H1 (cell line): Measurements from ENCODE around the gene SPINK1. TPM values are rescaled to one million over a fixed set of nuclear protein-coding genes. Genes with fewer than 3 reads are reported as not detected.

Experiments used
- CTCF ChIA-PET: fragments of 300-600 bp; sonication (Branson Sonifier 250); formaldehyde crosslinking; loops from one replicate; lab custom pipeline; 2021; ENCODE audit not compliant: partially characterized antibody; lab: Charles Lee
- POLR2A ChIA-PET: fragments of 300-600 bp; sonication (Branson Sonifier 250); formaldehyde crosslinking; loops from one replicate; lab custom pipeline; 2021; ENCODE audit warnings: inconsistent platforms; ENCODE audit not compliant: partially characterized antibody; lab: Charles Lee
- DNase-seq, 2 experiments: peaks; one replicate each; pipeline versions ENCODE4 v3.0.0 to v3.0.0-alpha.2; 2010 to 2022; ENCODE audit warnings: low spot score in 2 of 2, low read depth in 1 of 2, mixed read lengths in 1 of 2
- FAIRE-seq: peaks from 2 replicates; lab custom pipeline; 2011; peaks lifted over from hg19 to GRCh38; lab: Jason Lieb, UNC
- H2AFZ ChIP-seq: 2 replicates; pipeline ENCODE4 v1.8.1; 2012; ENCODE audit warnings: low read length, inconsistent platforms
- H2AK5ac ChIP-seq: 2 replicates; pipeline ENCODE4 v1.6.1; 2013; ENCODE audit warnings: low read depth, low read length
- H2BK120ac ChIP-seq: replicated peaks from 2 replicates; pipeline ENCODE3; 2013; ENCODE audit warnings: low read depth, low read length, inconsistent platforms
- H2BK12ac ChIP-seq: 2 replicates; pipeline ENCODE4 v1.6.1; 2013; ENCODE audit warnings: low read depth, low read length
- H2BK15ac ChIP-seq: 2 replicates; pipeline ENCODE4 v1.6.1; 2013; ENCODE audit warnings: low read length
- H2BK20ac ChIP-seq: 2 replicates; pipeline ENCODE4 v1.6.1; 2013; ENCODE audit warnings: low read length
- H2BK5ac ChIP-seq: 2 replicates; pipeline ENCODE4 v1.6.1; 2013; ENCODE audit warnings: low read depth, low read length
- H3K14ac ChIP-seq: 2 replicates; pipeline ENCODE4 v1.6.1; 2013; ENCODE audit warnings: inconsistent platforms; ENCODE audit not compliant: insufficient read length
- H3K18ac ChIP-seq: 2 replicates; pipeline ENCODE4 v1.6.1; 2013; ENCODE audit warnings: low read length; ENCODE audit errors: extremely low read depth
- H3K23ac ChIP-seq: 2 replicates; pipeline ENCODE4 v1.6.1; 2013; ENCODE audit warnings: inconsistent platforms; ENCODE audit not compliant: insufficient read length
- H3K23me2 ChIP-seq: 2 replicates; pipeline ENCODE4 v1.6.1; 2013; ENCODE audit warnings: low read depth, low read length
- H3K27ac ChIP-seq: 2 replicates; pipeline ENCODE4 v1.6.1; 2011; ENCODE audit warnings: low read depth, low read length, inconsistent platforms
- H3K27me3 ChIP-seq, 4 experiments: replicated peaks in 1 of 4; 1 replicate in 1 of 4; 2 replicates in 3 of 4; pipeline versions ENCODE4 v1.6.1 to v1.8.1; 2011 to 2013; ENCODE audit warnings: low read length in 3 of 4, mild to moderate bottlenecking in 3 of 4, inconsistent platforms in 2 of 4, mixed read lengths in 2 of 4, moderate library complexity in 1 of 4; ENCODE audit not compliant: control insufficient read depth in 3 of 4, insufficient read depth in 3 of 4; ENCODE audit errors: extremely low read depth in 1 of 4
- H3K36me3 ChIP-seq, 4 experiments: 2 replicates each; pipeline versions ENCODE4 v1.6.1 to v1.8.1; 2011 to 2013; ENCODE audit warnings: mild to moderate bottlenecking in 4 of 4, low read length in 3 of 4, moderate library complexity in 2 of 4, control low read depth in 1 of 4, inconsistent platforms in 1 of 4; ENCODE audit not compliant: insufficient read depth in 4 of 4, control insufficient read depth in 2 of 4
- H3K4ac ChIP-seq: replicated peaks from 2 replicates; pipeline ENCODE3; 2013; ENCODE audit warnings: low read length, low read depth, mixed read lengths, inconsistent platforms; ENCODE audit not compliant: insufficient read length
- H3K4me1 ChIP-seq, 4 experiments: replicated peaks in 1 of 4; 1 replicate in 1 of 4; 2 replicates in 3 of 4; pipeline versions ENCODE4 v1.6.1 to v1.8.1; 2011 to 2013; ENCODE audit warnings: low read length in 3 of 4, inconsistent platforms in 2 of 4, mixed read lengths in 1 of 4; ENCODE audit not compliant: insufficient read depth in 4 of 4, control insufficient read depth in 3 of 4
- H3K4me2 ChIP-seq, 2 experiments: 2 replicates each; pipeline versions ENCODE4 v1.6.1 to v1.8.1; 2011 to 2013; ENCODE audit warnings: low read depth in 2 of 2, low read length in 2 of 2, control low read depth in 1 of 2, inconsistent platforms in 1 of 2, mild to moderate bottlenecking in 1 of 2; ENCODE audit not compliant: insufficient read depth in 1 of 2
- H3K4me3 ChIP-seq, 4 experiments: fragments of 200-600, 300-600 bp in 1 of 4; sonication (generic), shearing (Covaris generic), sonication (Bioruptor Twin) in 1 of 4; 2 replicates each; pipeline versions ENCODE4 v1.5.1 to v1.8.1; 2011 to 2016; ENCODE audit warnings: low read length in 4 of 4, low read depth in 3 of 4, control low read depth in 2 of 4, inconsistent platforms in 2 of 4, mild to moderate bottlenecking in 2 of 4, mixed read lengths in 1 of 4, moderate library complexity in 1 of 4; ENCODE audit not compliant: insufficient read depth in 2 of 4; ENCODE audit errors: extremely low read depth in 1 of 4
- H3K56ac ChIP-seq: replicated peaks from 2 replicates; pipeline ENCODE3; 2013; ENCODE audit warnings: low read depth, mild to moderate bottlenecking, mixed read lengths, low read length, inconsistent platforms; ENCODE audit not compliant: insufficient read length
- H3K79me1 ChIP-seq: 2 replicates; pipeline ENCODE4 v1.6.1; 2013; ENCODE audit warnings: low read depth, low read length, control low read depth
- H3K79me2 ChIP-seq, 2 experiments: 2 replicates each; pipeline versions ENCODE4 v1.6.1 to v1.8.1; 2012 to 2013; ENCODE audit warnings: low read length in 2 of 2, mild to moderate bottlenecking in 2 of 2, inconsistent platforms in 1 of 2; ENCODE audit not compliant: insufficient read depth in 2 of 2, control insufficient read depth in 1 of 2
- H3K9ac ChIP-seq, 4 experiments: replicated peaks in 1 of 4; 1 replicate in 1 of 4; 2 replicates in 3 of 4; pipeline versions ENCODE4 v1.6.1 to v1.8.1; 2011 to 2013; ENCODE audit warnings: low read depth in 3 of 4, low read length in 3 of 4, control low read depth in 2 of 4, mild to moderate bottlenecking in 2 of 4, moderate library complexity in 2 of 4, inconsistent platforms in 1 of 4; ENCODE audit errors: extremely low read depth in 1 of 4
- H3K9me3 ChIP-seq, 2 experiments: 2 replicates each; pipeline versions ENCODE4 v1.6.1 to v1.8.1; 2012 to 2013; ENCODE audit warnings: mild to moderate bottlenecking in 2 of 2, moderate library complexity in 2 of 2, control low read depth in 1 of 2, inconsistent platforms in 1 of 2, low read depth in 1 of 2, low read length in 1 of 2, mixed read lengths in 1 of 2; ENCODE audit not compliant: insufficient read depth in 2 of 2
- H4K20me1 ChIP-seq, 2 experiments: replicated peaks in 1 of 2; 2 replicates each; pipeline versions ENCODE3 to v1.8.1; 2011 to 2013; ENCODE audit warnings: inconsistent platforms in 2 of 2, low read length in 2 of 2, mild to moderate bottlenecking in 1 of 2; ENCODE audit not compliant: insufficient read depth in 2 of 2, control insufficient read depth in 1 of 2
- H4K5ac ChIP-seq: 2 replicates; pipeline ENCODE4 v1.6.1; 2013; ENCODE audit warnings: low read length, low read depth, mixed read lengths, inconsistent platforms; ENCODE audit not compliant: insufficient read length
- H4K8ac ChIP-seq: 2 replicates; pipeline ENCODE4 v1.8.0; 2013; ENCODE audit warnings: mild to moderate bottlenecking, moderate library complexity, low read length, inconsistent platforms; ENCODE audit not compliant: insufficient read depth; ENCODE audit errors: extremely low read depth
- H4K91ac ChIP-seq: replicated peaks from 2 replicates; pipeline ENCODE3; 2013; ENCODE audit warnings: low read length, mixed read lengths, inconsistent platforms; ENCODE audit not compliant: insufficient read length
- POLR2A ChIP-seq, 2 experiments: IDR thresholded peaks; 1 replicate in 1 of 2; 2 replicates in 1 of 2; pipeline ENCODE4 v1.6.1; 2011; ENCODE audit warnings: low read depth in 2 of 2, low read length in 2 of 2, mild to moderate bottlenecking in 2 of 2; ENCODE audit errors: control extremely low read depth in 1 of 2
- POLR2AphosphoS5 ChIP-seq: IDR thresholded peaks from 2 replicates; pipeline ENCODE4 v1.6.1; 2011; ENCODE audit warnings: low read depth, low read length
- YY1 ChIP-seq: IDR thresholded peaks from 2 replicates; pipeline ENCODE4 v1.6.1; 2011; ENCODE audit warnings: low read depth, mild to moderate bottlenecking, low read length
- WGBS, 2 experiments: shearing (Covaris generic) in 1 of 2; methylation state at CpG; one replicate each; pipeline versions ENCODE4 v1.1.6 to v1.1.7; 2013 to 2015; ENCODE audit warnings: low lambda C conversion rate in 2 of 2, mixed read lengths in 2 of 2, inconsistent platforms in 1 of 2, low coverage in 1 of 2, missing lambda C conversion rate in 1 of 2; ENCODE audit not compliant: insufficient replicate concordance in 2 of 2, insufficient coverage in 1 of 2, insufficient read length in 1 of 2; ENCODE audit errors: extremely low coverage in 1 of 2, missing lambda C conversion rate in 1 of 2; 5-methylcytosine and 5-hydroxymethylcytosine counted together
- polyA plus RNA-seq, 7 experiments: library from polyadenylated mRNA; depleted of rRNA in 3 of 7; stranded (reverse) in 5 of 7; unstranded in 2 of 7; fragments of >200 nt in 5 of 7; fragments of 200-250 nt in 2 of 7; gene quantifications; 1 replicate in 5 of 7; 2 replicates in 1 of 7; 4 replicates in 1 of 7; pipeline versions ENCODE4 v1.2.1 to v1.2.3, GENCODE V29; 2011 to 2013; ENCODE audit warnings: missing spikeins in 2 of 7, mixed read lengths in 2 of 7
- total RNA-seq: library from RNA; stranded (reverse); fragmentation: NEBNext Ultra II Directional; extraction: Animal tissue kit (Norgen Biotek cat#: 25700); gene quantifications from 2 replicates; pipeline ENCODE4 v1.2.1, GENCODE V29; 2021

The SPINK1 gene
- total and polyA plus RNA-seq, 2 of the 8 experiments (the other 6 are each of a cell fraction or from before 2014, with no cell fraction given), result 0.48 to 1.3 TPM

- Histone ChIP-seq H2BK5ac (no peak overlapping the region), H4K5ac (no peak overlapping the region), H2AK5ac (no peak overlapping the region), H3K23me2 (no peaks in the 10 kb centered on the region), H3K23ac (no peak overlapping the region), H2BK12ac (no peak overlapping the region), H2AFZ (no peak overlapping the region), H3K27ac (no peak overlapping the region), H3K36me3 (peaks cover 0 to 26% (median under 1%) of the 10 kb centered on the region in 4 experiments; a peak in 3 of 8 replicates), H3K9ac (no peak overlapping the region), H3K79me1 (no peaks in the 10 kb centered on the region), H3K14ac (no peak overlapping the region), H3K4me1 (peaks cover 2 to 17% (median 14%) of the 10 kb centered on the region in 4 experiments; a peak in 6 of 7 replicates), H3K4me2 (no peak overlapping the region), H4K91ac (no peak overlapping the region), H3K79me2 (peaks cover 0 to 14% of the 10 kb centered on the region in 2 experiments; a peak in 2 of 4 replicates), H4K8ac (no peak overlapping the region), H2BK20ac (no peak overlapping the region), H3K9me3 (no peaks in the 10 kb centered on the region), H2BK120ac (peak overlapping the region; percentile 23), H3K18ac (no peak overlapping the region), H2BK15ac (no peak overlapping the region), H3K4me3 (no peak overlapping the region), H3K56ac (no peak overlapping the region), H3K4ac (no peak overlapping the region), H3K27me3 (no peaks in the 10 kb centered on the region)
- POLR2A ChIA-PET, result interaction anchor here (1.2 to 26.7 kb wide), 8 partner anchors 5 to 89 kb away, joined by 3 to 730 read pairs (median 146); partner anchors contain the start of gene SCGB3A2
- WGBS, 2 experiments, result 52% methylated on average over 1 of the region's 1 CpG; no CpG with 5 or more reads in 1 of the 2 experiments
- CTCF ChIA-PET, result interaction anchor here (0.9 to 9.2 kb wide), 13 partner anchors 10 to 231 kb away, joined by 3 to 126 read pairs (median 8); partner anchors contain the start of gene SCGB3A2
- no peak for TF ChIP-seq YY1
- peak; percentile 71; the same call in 1 of the 2 replicates for TF ChIP-seq POLR2AphosphoS5
- peak in 1 of 2 experiments; percentile 37; a peak in 2 of 3 replicates for TF ChIP-seq POLR2A (IDR thresholded peaks at IDR 0.05; ENCODE audit: control extremely low read depth in 1 of 2, low read depth in 2 of 2, low read length in 2 of 2)
- TF ChIP-seq, all 59 proteins: peak for 2
- no peaks in the 10 kb centered on the region for H4K20me1 ChIP-seq
- no peak for DNase-seq
- FAIRE-seq, result no peak
These were observed 27.1 kb upstream of the SPINK1 start for GRCh38 chr5:147858565-147858964.
